Astrocyte (in vitro differentiated cells and primary cell): Measurements from ENCODE around the gene CDKAL1.

Experiments
- CTCF ChIP-seq: IDR thresholded peaks from 2 replicates; pipeline ENCODE4 v1.5.1; 2011; ENCODE audit warnings: low read depth, mild to moderate bottlenecking, inconsistent platforms, low read length, moderate library complexity; ENCODE audit not compliant: insufficient read depth
- EZH2 ChIP-seq: IDR thresholded peaks from 2 replicates; pipeline ENCODE4 v1.6.1; 2012; ENCODE audit warnings: mild to moderate bottlenecking, low read length, inconsistent platforms; ENCODE audit not compliant: insufficient read depth

DNA sequence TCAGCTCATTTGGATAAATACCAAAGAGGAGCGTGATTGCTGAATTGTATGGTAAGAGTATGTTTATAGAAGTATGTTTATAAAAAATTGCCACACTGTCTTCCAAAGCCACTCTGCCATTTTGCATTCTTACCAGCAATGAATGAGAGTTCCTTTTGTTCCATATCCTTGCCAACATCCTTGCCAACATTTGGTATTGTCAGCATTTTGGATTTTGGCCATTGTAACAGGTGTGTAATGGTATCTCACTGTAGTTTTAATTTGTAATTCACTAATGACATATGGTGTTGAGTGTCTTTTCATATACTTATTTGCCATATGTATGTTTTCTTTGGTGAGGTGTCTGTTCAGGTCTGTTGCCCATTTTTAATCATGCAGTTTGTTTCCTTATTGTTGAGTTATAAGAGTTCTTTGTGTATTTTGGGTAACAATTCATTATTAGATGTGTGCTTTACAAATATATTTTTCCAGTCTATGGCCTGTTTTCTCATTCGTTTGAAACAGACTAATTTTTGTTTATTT lies 539.1 kb downstream of the CDKAL1 start:
- TF ChIP-seq CTCF (no peak), EZH2 (no peak)
